Measurements from ENCODE around the gene SPIRE2. TPM values are rescaled to one million over a fixed set of nuclear protein-coding genes. Genes with fewer than 3 reads are reported as not detected.
"Not testable (repeated sequence)": the region's sequence is repeated elsewhere in the genome, so short reads cannot be mapped to it uniquely, and the experiment has no call there.

The SPIRE2 gene
- total and polyA plus RNA-seq, 9 of the 15 experiments (the other 6 are each of a cell fraction or from before 2014, with no cell fraction given), result 0.70 to 7.5 (median 4.6) TPM

- Histone ChIP-seq H3K27me3 (ENCODE audit: control insufficient read depth in 2 of 2, insufficient read depth in 2 of 2, low read length in 2 of 2) (no peaks in the 10 kb centered on the region), H3K79me2 (ENCODE audit: control insufficient read depth, insufficient read depth, low read length) (no peaks in the 10 kb centered on the region), H3K4me1 (replicated peaks in 1 of 2; ENCODE audit: control insufficient read depth in 2 of 2, insufficient read depth in 2 of 2, low read length in 2 of 2) (peaks cover 9 to 40% of the 10 kb centered on the region in 2 experiments), H3K36me3 (ENCODE audit: control insufficient read depth, insufficient read depth, low read length) (peaks cover 2% of the 10 kb centered on the region; the same call in 1 of the 3 replicates), H3K27ac (ENCODE audit: extremely low read depth, low read depth, low read length) (no peak overlapping the region), H3K9ac (ENCODE audit: insufficient read depth in 1 of 2, low read depth in 2 of 2, low read length in 2 of 2) (peak overlapping the region in 1 of 2 experiments; percentile 45; a peak in 1 of 4 replicates), H2AFZ (ENCODE audit: low read depth, low read length) (no peak overlapping the region), H3K9me1 (ENCODE audit: control insufficient read depth, insufficient read depth, low read length) (no peaks in the 10 kb centered on the region), H3K9me3 (replicated peaks; ENCODE audit: control insufficient read depth, insufficient read depth, low read depth, low read length) (no peaks in the 10 kb centered on the region; the same call in 1 of the 2 replicates), H3K4me2 (ENCODE audit: insufficient read depth, low read length) (no peak overlapping the region), H3K4me3 (no peak overlapping the region), H4K20me1 (replicated peaks; ENCODE audit: control insufficient read depth, insufficient read depth, low read length) (0 out of 2 replicates have a peak, but pooled peaks cover 6% of the 10 kb centered on the region)
- 0 out of 2 replicates have a peak, but pooled peaks have one; percentile 30 for TF ChIP-seq POLR2G (IDR thresholded peaks at IDR 0.05; ENCODE audit: low read depth, low read length)
- no peak for TF ChIP-seq PYGO2 (tag; IDR thresholded peaks at IDR 0.05)
- WGBS (ENCODE audit: insufficient coverage, low coverage, missing lambda C conversion rate), result 93% methylated on average over 18 of the region's 25 CpGs
- no peak for ATAC-seq
- no peak for DNase-seq (ENCODE audit: extremely low read depth in 1 of 4, low spot score in 3 of 4)
- ChIA-PET CTCF (ENCODE audit: low intra/inter-chr PET ratio) (no interaction called here), POLR2A (interaction anchor here (0.7 to 2.6 kb wide), 2 partner anchors 12 to 14 kb away, joined by 3 to 6 read pairs; no protein-coding TSS in a partner anchor)
- FAIRE-seq, result no peak
- in situ Hi-C loops (cut with MboI), result no loop called here
- intact Hi-C loops (cut with micrococcal nuclease), result no loop called here
- no TSS peak for BruUV-seq (replicated peaks)
These were observed 3.6 kb downstream of the SPIRE2 start for GRCh38 chr16:89831810-89832328.

- intact Hi-C loops (cut with micrococcal nuclease); H3K9ac ChIP-seq (ENCODE audit: insufficient read depth in 1 of 2, low read depth in 2 of 2, low read length in 2 of 2); BruUV-seq (replicated peaks); in situ Hi-C loops (cut with MboI); H3K4me3 ChIP-seq; CTCF ChIA-PET (ENCODE audit: low intra/inter-chr PET ratio); H3K9me3 ChIP-seq (replicated peaks; ENCODE audit: control insufficient read depth, insufficient read depth, low read depth, low read length); H3K27ac ChIP-seq (ENCODE audit: extremely low read depth, low read depth, low read length); H3K36me3 ChIP-seq (ENCODE audit: control insufficient read depth, insufficient read depth, low read length); DNase-seq (ENCODE audit: extremely low read depth in 1 of 4, low spot score in 3 of 4); ATAC-seq; FAIRE-seq; H2AFZ ChIP-seq (ENCODE audit: low read depth, low read length); H3K27me3 ChIP-seq (ENCODE audit: control insufficient read depth in 2 of 2, insufficient read depth in 2 of 2, low read length in 2 of 2); H3K9me1 ChIP-seq (ENCODE audit: control insufficient read depth, insufficient read depth, low read length); H3K4me2 ChIP-seq (ENCODE audit: insufficient read depth, low read length); H4K20me1 ChIP-seq (replicated peaks; ENCODE audit: control insufficient read depth, insufficient read depth, low read length); H3K79me2 ChIP-seq (ENCODE audit: control insufficient read depth, insufficient read depth, low read length): not testable (repeated sequence)
- TF ChIP-seq ZBTB33 (CRISPR knock-in tag; IDR thresholded peaks at IDR 0.05), result peak; percentile 71
- TF ChIP-seq POLR2G (IDR thresholded peaks at IDR 0.05; ENCODE audit: low read depth, low read length), result 0 out of 2 replicates have a peak, but pooled peaks have one; percentile 26
- peaks cover 3 to 33% of the 10 kb centered on the region in 2 experiments; a peak in 3 of 5 replicates for H3K4me1 ChIP-seq (replicated peaks in 1 of 2; ENCODE audit: control insufficient read depth in 2 of 2, insufficient read depth in 2 of 2, low read length in 2 of 2)
- 95% methylated on average over 30 of the region's 39 CpGs for WGBS (ENCODE audit: insufficient coverage, low coverage, missing lambda C conversion rate)
- POLR2A ChIA-PET, result interaction anchor here (0.7 to 2.6 kb wide), 2 partner anchors 10 to 43 kb away, joined by 3 to 6 read pairs; no protein-coding TSS in a partner anchor
These were observed 5.5 kb downstream of the SPIRE2 start for GRCh38 chr16:89833664-89834363.

Measured in K562 (cell line).